NCI-H774 (cell line): ENCODE data around the gene WFDC11.

Experiments used
- DNase-seq: peaks from one replicate; lab custom pipeline; 2025; lab: John Stamatoyannopoulos, UW

Gene WFDC11

GRCh38 chr20:45626540-45626939 lies 43.5 kb downstream of the WFDC11 start:
- no peak for DNase-seq

GRCh38 chr20:45621593-45621992 lies 48.4 kb downstream of the WFDC11 start:
- DNase-seq, result no peak

- DNase-seq, result no peak
Measured at GRCh38 chr20:45617591-45617990, 52.4 kb downstream of the WFDC11 start.

- no peak for DNase-seq
Measured at GRCh38 chr20:45612314-45612713, 57.7 kb downstream of the WFDC11 start.

GRCh38 chr20:45611054-45611453 lies 59.0 kb downstream of the WFDC11 start:
- no peak for DNase-seq

- no peak for DNase-seq
Measured at GRCh38 chr20:45607810-45608209, 62.2 kb downstream of the WFDC11 start.
